K562 (cell line): ENCODE results near the gene DNAAF8. TPM values are rescaled to one million over a fixed set of nuclear protein-coding genes. Genes with fewer than 3 reads are reported as not detected.

Experiments
- ARHGAP35 ChIP-seq: fragments of 450-650 bp; IDR thresholded peaks from 2 replicates; pipeline ENCODE4 v1.6.1; 2018; ENCODE audit not compliant: partially characterized antibody
- ARID1B ChIP-seq: fragments of 450-650 bp; IDR thresholded peaks from 2 replicates; pipeline ENCODE4 v1.6.1; 2016; ENCODE audit warnings: antibody characterized with exemption, mild to moderate bottlenecking, inconsistent platforms
- BHLHE40 ChIP-seq: IDR thresholded peaks from 2 replicates; pipeline ENCODE4 v1.6.1; 2011; ENCODE audit warnings: low read length, improper control_type of control experiment
- BRD9 ChIP-seq: fragments of 450-650 bp; IDR thresholded peaks from 2 replicates; pipeline ENCODE4 v1.6.1; 2018; ENCODE audit warnings: low read depth; ENCODE audit not compliant: partially characterized antibody
- GABPB1 ChIP-seq: sonication (generic); formaldehyde crosslinking; IDR thresholded peaks from 2 replicates; pipeline ENCODE4 v1.8.0; 2022; ENCODE audit warnings: mild to moderate bottlenecking, missing genetic modification reagents
- KLF13 ChIP-seq: fragments of 450-650 bp; IDR thresholded peaks from 2 replicates; pipeline ENCODE4 v1.6.1; 2016; ENCODE audit warnings: missing genetic modification characterization, low read depth, mild to moderate bottlenecking, missing compliant biosample characterization, moderate library complexity, borderline replicate concordance
- PCBP1 ChIP-seq: fragments of 200-400 bp; formaldehyde crosslinking; IDR thresholded peaks from 2 replicates; pipeline ENCODE4 v1.6.1; 2018; ENCODE audit warnings: mild to moderate bottlenecking, low read depth, low read length; ENCODE audit not compliant: poor library complexity, severe bottlenecking
- POLR2B ChIP-seq: fragments of 450-650 bp; IDR thresholded peaks from 2 replicates; pipeline ENCODE4 v1.6.1; 2018; ENCODE audit warnings: low read depth; ENCODE audit not compliant: partially characterized antibody
- SAFB ChIP-seq: fragments of 200-400 bp; formaldehyde crosslinking; IDR thresholded peaks from 2 replicates; pipeline ENCODE4 v1.6.1; 2017; ENCODE audit warnings: low read depth, low read length, borderline replicate concordance
- TAF7 ChIP-seq: fragments of 450-650 bp; IDR thresholded peaks from 2 replicates; pipeline ENCODE4 v1.6.1; 2016; ENCODE audit warnings: missing genetic modification characterization, missing compliant biosample characterization
- TAL1 ChIP-seq: fragments of 450-650 bp; IDR thresholded peaks from 2 replicates; pipeline ENCODE4 v1.6.1; 2016; ENCODE audit warnings: mild to moderate bottlenecking
- TRIM24 ChIP-seq, 2 experiments: fragments of 450-650 bp; IDR thresholded peaks; 2 replicates each; pipeline ENCODE4 v1.6.1; 2016
- ZBTB1 ChIP-seq: sonication (generic); formaldehyde crosslinking; IDR thresholded peaks from 2 replicates; pipeline ENCODE4 v1.8.1; 2023; ENCODE audit warnings: missing genetic modification reagents, low read depth, mild to moderate bottlenecking, borderline replicate concordance
- ZC3H8 ChIP-seq: fragments of 450-650 bp; IDR thresholded peaks from 2 replicates; pipeline ENCODE4 v1.6.1; 2017
- ZFPM2 ChIP-seq: fragments of 250-450 bp; sonication (Bioruptor Pico); IDR thresholded peaks from 2 replicates; pipeline ENCODE4 v1.5.1; 2022; ENCODE audit warnings: mild to moderate bottlenecking
- ZNF133 ChIP-seq: fragments of 250-450 bp; sonication (Bioruptor Pico); IDR thresholded peaks from 2 replicates; pipeline ENCODE4 v1.4.0; 2020; ENCODE audit warnings: mild to moderate bottlenecking
- ZNF57 ChIP-seq: fragments of 450-650 bp; formaldehyde crosslinking; IDR thresholded peaks from 2 replicates; pipeline ENCODE4 v1.4.0; 2020; ENCODE audit warnings: mild to moderate bottlenecking, moderate library complexity
- ZSCAN32 ChIP-seq: fragments of 450-650 bp; formaldehyde crosslinking; IDR thresholded peaks from 2 replicates; pipeline ENCODE4 v1.4.0; 2020; ENCODE audit warnings: mild to moderate bottlenecking, moderate library complexity
- polyA plus RNA-seq, 8 experiments: library from polyadenylated mRNA; depleted of rRNA in 4 of 8; stranded (reverse) in 5 of 8; unstranded in 3 of 8; fragments of >200 nt; fragmentation: Nextera tagmentation in 2 of 8; fragmentation: Illumina TruSeq in 1 of 8; extraction: Ambion mirVana in 2 of 8; extraction: Trizol in 1 of 8; gene quantifications; 2 replicates each; pipeline versions ENCODE4 v1.2.1 to v1.2.3, GENCODE V29; 2011 to 2014; ENCODE audit warnings: inconsistent platforms in 1 of 8, missing spikeins in 1 of 8
- total RNA-seq, 7 experiments: library from RNA; depleted of rRNA in 6 of 7; stranded (reverse); fragments of >200 nt in 6 of 7; fragmentation: Illumina TruSeq in 2 of 7; extraction: Trizol in 2 of 7; gene quantifications; 2 replicates each; pipeline versions ENCODE4 v1.2.1 to v1.2.3, GENCODE V29; 2011 to 2021; ENCODE audit warnings: low replicate concordance in 1 of 7
- TF ChIP-seq, protein P1 (sequence below): sonication (generic); formaldehyde crosslinking; IDR thresholded peaks from 2 replicates; pipeline ENCODE4 v1.8.0; 2023; ENCODE audit warnings: mild to moderate bottlenecking, missing genetic modification reagents
- TF ChIP-seq, protein P2 (sequence below): sonication (generic); formaldehyde crosslinking; IDR thresholded peaks from 2 replicates; pipeline ENCODE4 v1.8.0; 2022; ENCODE audit warnings: missing genetic modification reagents, mild to moderate bottlenecking, moderate library complexity, borderline replicate concordance
- TF ChIP-seq, protein P3 (sequence below), 2 experiments: fragments of 450-650 bp in 1 of 2; IDR thresholded peaks; 2 replicates each; pipeline ENCODE4 v1.6.1; 2011 to 2017; ENCODE audit warnings: low read depth in 2 of 2, antibody characterized with exemption in 1 of 2, borderline replicate concordance in 1 of 2, low read length in 1 of 2, mild to moderate bottlenecking in 1 of 2, mixed read lengths in 1 of 2; ENCODE audit not compliant: control insufficient read depth in 1 of 2

The DNAAF8 gene
- total and polyA plus RNA-seq, 9 of the 15 experiments (the other 6 are each of a cell fraction or from before 2014, with no cell fraction given) = 0.04 to 0.12 (median 0.10) TPM; not detected in 6

DNA sequence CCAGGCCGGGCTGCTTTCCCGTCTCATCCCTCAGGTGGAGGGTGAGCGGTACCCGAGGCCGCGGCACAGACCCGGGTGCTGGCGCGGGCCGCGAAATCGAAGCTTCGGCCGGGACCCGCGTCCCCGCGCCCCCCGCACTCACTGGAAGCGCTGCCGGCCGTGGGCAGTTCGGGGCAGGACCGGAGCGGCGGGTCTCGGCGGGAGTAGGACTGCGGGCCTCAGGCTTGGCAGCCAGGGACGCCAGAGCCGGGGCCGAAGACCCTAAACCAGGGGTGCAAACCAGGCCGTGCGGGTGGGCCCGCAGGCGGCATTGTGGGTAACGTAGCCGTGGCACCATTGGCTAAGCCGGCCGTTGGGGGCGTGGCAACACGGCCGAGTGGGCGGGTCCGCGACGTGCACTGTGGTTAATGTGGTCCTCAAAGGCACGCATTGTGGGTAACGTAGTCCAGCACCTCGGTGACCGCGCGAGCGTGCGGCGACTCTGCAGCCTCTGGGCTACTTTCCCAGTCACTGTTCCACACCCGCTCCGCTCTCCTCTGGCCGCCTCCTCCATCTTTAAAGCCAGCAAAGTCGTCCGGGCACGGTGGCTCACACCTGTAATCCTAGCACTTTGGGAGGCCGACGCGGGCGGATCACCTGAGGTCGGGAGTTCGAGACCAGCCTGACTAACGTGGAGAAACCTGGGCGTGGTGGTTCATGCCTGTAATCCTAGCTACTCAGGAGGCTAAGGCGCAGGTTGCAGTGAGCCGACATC is 32.7 kb downstream of the DNAAF8 start, which contains the start of gene ZNF500 (continued):
- TF ChIP-seq BHLHE40 (peak; percentile 70; the same call in 1 of the 2 replicates), ZFPM2 (CRISPR knock-in tag) (no peak), ZNF57 (CRISPR knock-in tag) (no peak), ARID1B (0 out of 2 replicates have a peak, but pooled peaks have one; percentile 34), GABPB1 (peak; percentile 67), PCBP1 (no peak), TRIM24 (IDR thresholded peaks at IDR 0.05) (no peak), ARHGAP35 (no peak), ZNF133 (CRISPR knock-in tag) (no peak), TAF7 (tag) (0 out of 2 replicates have a peak, but pooled peaks have one; percentile 29), BRD9 (no peak), TAL1 (no peak), POLR2B (peak; percentile 64), KLF13 (tag) (peak; percentile 85; the same call in 1 of the 2 replicates), ZC3H8 (no peak), SAFB (peak; percentile 66; the same call in 1 of the 2 replicates), ZSCAN32 (CRISPR knock-in tag) (no peak), ZBTB1 (peak; percentile 93; the same call in 1 of the 2 replicates)
- TF ChIP-seq, protein P1, sequence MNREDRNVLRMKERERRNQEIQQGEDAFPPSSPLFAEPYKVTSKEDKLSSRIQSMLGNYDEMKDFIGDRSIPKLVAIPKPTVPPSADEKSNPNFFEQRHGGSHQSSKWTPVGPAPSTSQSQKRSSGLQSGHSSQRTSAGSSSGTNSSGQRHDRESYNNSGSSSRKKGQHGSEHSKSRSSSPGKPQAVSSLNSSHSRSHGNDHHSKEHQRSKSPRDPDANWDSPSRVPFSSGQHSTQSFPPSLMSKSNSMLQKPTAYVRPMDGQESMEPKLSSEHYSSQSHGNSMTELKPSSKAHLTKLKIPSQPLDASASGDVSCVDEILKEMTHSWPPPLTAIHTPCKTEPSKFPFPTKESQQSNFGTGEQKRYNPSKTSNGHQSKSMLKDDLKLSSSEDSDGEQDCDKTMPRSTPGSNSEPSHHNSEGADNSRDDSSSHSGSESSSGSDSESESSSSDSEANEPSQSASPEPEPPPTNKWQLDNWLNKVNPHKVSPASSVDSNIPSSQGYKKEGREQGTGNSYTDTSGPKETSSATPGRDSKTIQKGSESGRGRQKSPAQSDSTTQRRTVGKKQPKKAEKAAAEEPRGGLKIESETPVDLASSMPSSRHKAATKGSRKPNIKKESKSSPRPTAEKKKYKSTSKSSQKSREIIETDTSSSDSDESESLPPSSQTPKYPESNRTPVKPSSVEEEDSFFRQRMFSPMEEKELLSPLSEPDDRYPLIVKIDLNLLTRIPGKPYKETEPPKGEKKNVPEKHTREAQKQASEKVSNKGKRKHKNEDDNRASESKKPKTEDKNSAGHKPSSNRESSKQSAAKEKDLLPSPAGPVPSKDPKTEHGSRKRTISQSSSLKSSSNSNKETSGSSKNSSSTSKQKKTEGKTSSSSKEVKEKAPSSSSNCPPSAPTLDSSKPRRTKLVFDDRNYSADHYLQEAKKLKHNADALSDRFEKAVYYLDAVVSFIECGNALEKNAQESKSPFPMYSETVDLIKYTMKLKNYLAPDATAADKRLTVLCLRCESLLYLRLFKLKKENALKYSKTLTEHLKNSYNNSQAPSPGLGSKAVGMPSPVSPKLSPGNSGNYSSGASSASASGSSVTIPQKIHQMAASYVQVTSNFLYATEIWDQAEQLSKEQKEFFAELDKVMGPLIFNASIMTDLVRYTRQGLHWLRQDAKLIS (CRISPR knock-in tag) = no peak
- TF ChIP-seq, protein P2, sequence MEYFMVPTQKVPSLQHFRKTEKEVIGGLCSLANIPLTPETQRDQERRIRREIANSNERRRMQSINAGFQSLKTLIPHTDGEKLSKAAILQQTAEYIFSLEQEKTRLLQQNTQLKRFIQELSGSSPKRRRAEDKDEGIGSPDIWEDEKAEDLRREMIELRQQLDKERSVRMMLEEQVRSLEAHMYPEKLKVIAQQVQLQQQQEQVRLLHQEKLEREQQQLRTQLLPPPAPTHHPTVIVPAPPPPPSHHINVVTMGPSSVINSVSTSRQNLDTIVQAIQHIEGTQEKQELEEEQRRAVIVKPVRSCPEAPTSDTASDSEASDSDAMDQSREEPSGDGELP (CRISPR knock-in tag) = peak; percentile 74
- TF ChIP-seq, protein P3, sequence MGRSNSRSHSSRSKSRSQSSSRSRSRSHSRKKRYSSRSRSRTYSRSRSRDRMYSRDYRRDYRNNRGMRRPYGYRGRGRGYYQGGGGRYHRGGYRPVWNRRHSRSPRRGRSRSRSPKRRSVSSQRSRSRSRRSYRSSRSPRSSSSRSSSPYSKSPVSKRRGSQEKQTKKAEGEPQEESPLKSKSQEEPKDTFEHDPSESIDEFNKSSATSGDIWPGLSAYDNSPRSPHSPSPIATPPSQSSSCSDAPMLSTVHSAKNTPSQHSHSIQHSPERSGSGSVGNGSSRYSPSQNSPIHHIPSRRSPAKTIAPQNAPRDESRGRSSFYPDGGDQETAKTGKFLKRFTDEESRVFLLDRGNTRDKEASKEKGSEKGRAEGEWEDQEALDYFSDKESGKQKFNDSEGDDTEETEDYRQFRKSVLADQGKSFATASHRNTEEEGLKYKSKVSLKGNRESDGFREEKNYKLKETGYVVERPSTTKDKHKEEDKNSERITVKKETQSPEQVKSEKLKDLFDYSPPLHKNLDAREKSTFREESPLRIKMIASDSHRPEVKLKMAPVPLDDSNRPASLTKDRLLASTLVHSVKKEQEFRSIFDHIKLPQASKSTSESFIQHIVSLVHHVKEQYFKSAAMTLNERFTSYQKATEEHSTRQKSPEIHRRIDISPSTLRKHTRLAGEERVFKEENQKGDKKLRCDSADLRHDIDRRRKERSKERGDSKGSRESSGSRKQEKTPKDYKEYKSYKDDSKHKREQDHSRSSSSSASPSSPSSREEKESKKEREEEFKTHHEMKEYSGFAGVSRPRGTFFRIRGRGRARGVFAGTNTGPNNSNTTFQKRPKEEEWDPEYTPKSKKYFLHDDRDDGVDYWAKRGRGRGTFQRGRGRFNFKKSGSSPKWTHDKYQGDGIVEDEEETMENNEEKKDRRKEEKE (IDR thresholded peaks at IDR 0.05; ENCODE audit: borderline replicate concordance in 1 of 2, control insufficient read depth in 1 of 2, low read depth in 2 of 2, low read length in 1 of 2) = no peak
